Keratinocyte (primary cell): ENCODE data around the gene CCDC3. TPM values are rescaled to one million over a fixed set of nuclear protein-coding genes. Genes with fewer than 3 reads are reported as not detected.

Experiments used
- DNase-seq: peaks from one replicate; pipeline ENCODE4 v3.0.0-alpha.2; 2011; ENCODE audit warnings: low read depth, missing footprints, low spot score
- FAIRE-seq: peaks from 2 replicates; lab custom pipeline; 2011; peaks lifted over from hg19 to GRCh38; lab: Jason Lieb, UNC
- H2AFZ ChIP-seq: 2 replicates; pipeline ENCODE4 v1.6.0; 2012; ENCODE audit warnings: low read length, control low read depth, inconsistent platforms; ENCODE audit not compliant: control insufficient read depth
- H3K27ac ChIP-seq: 2 replicates; pipeline ENCODE4 v1.5.1; 2011; ENCODE audit warnings: low read length; ENCODE audit not compliant: control insufficient read depth, insufficient read depth
- H3K27me3 ChIP-seq: 3 replicates; pipeline ENCODE4 v1.6.0; 2011; ENCODE audit warnings: low read length; ENCODE audit not compliant: control insufficient read depth, insufficient read depth; ENCODE audit errors: extremely low read depth
- H3K36me3 ChIP-seq, 2 experiments: 2 replicates in 1 of 2; 3 replicates in 1 of 2; pipeline ENCODE4 v1.5.1; 2011; ENCODE audit warnings: low read length in 2 of 2, mild to moderate bottlenecking in 1 of 2; ENCODE audit not compliant: control insufficient read depth in 2 of 2, insufficient read depth in 2 of 2; ENCODE audit errors: extremely low read depth in 1 of 2
- H3K4me1 ChIP-seq: 3 replicates; pipeline ENCODE4 v1.5.1; 2011; ENCODE audit warnings: low read length; ENCODE audit not compliant: control insufficient read depth, insufficient read depth; ENCODE audit errors: extremely low read depth
- H3K4me2 ChIP-seq: 3 replicates; pipeline ENCODE4 v1.6.0; 2011; ENCODE audit warnings: low read depth, low read length; ENCODE audit not compliant: control insufficient read depth, insufficient read depth; ENCODE audit errors: extremely low read depth
- H3K4me3 ChIP-seq, 3 experiments: fragments of 200-600 bp in 1 of 3; sonication (generic) in 1 of 3; 2 replicates in 2 of 3; 3 replicates in 1 of 3; pipeline ENCODE4 v1.5.1; 2011 to 2016; ENCODE audit warnings: low read length in 3 of 3, mild to moderate bottlenecking in 3 of 3, control low read depth in 2 of 3, inconsistent platforms in 1 of 3, low read depth in 1 of 3, mixed read lengths in 1 of 3, mixed run types in 1 of 3, moderate library complexity in 1 of 3; ENCODE audit not compliant: control insufficient read depth in 2 of 3, insufficient read depth in 2 of 3; ENCODE audit errors: extremely low read depth in 1 of 3
- H3K79me2 ChIP-seq: 2 replicates; pipeline ENCODE4 v1.6.0; 2012; ENCODE audit warnings: low read length; ENCODE audit not compliant: control insufficient read depth, insufficient read depth
- H3K9ac ChIP-seq: 3 replicates; pipeline ENCODE4 v1.6.0; 2011; ENCODE audit warnings: low read length; ENCODE audit not compliant: control insufficient read depth, insufficient read depth; ENCODE audit errors: extremely low read depth
- H3K9me1 ChIP-seq: 3 replicates; pipeline ENCODE4 v1.6.0; 2011; ENCODE audit warnings: low read length; ENCODE audit not compliant: control insufficient read depth, insufficient read depth; ENCODE audit errors: extremely low read depth
- H3K9me3 ChIP-seq: 2 replicates; pipeline ENCODE4 v1.5.1; 2012; ENCODE audit warnings: low read depth, low read length; ENCODE audit not compliant: control insufficient read depth
- H4K20me1 ChIP-seq: 3 replicates; pipeline ENCODE4 v1.6.0; 2011; ENCODE audit warnings: low read length; ENCODE audit not compliant: control insufficient read depth, insufficient read depth; ENCODE audit errors: extremely low read depth
- CTCF ChIP-seq, 3 experiments: IDR thresholded peaks in 1 of 3; conservative IDR thresholded peaks in 1 of 3; optimal IDR thresholded peaks in 1 of 3; 2 replicates in 2 of 3; 3 replicates in 1 of 3; pipeline versions ENCODE3 to v1.5.1; 2011; ENCODE audit warnings: low read length in 3 of 3, mild to moderate bottlenecking in 3 of 3, moderate library complexity in 2 of 3, control low read depth in 1 of 3, inconsistent platforms in 1 of 3; ENCODE audit not compliant: insufficient read depth in 2 of 3; ENCODE audit errors: extremely low read depth in 1 of 3
- EZH2 ChIP-seq: IDR thresholded peaks from one replicate; pipeline ENCODE4 v1.6.1; 2012; ENCODE audit warnings: inconsistent platforms, mild to moderate bottlenecking, low read length, moderate library complexity
- dilution Hi-C: fragments of 300-500 bp; cut with MboI; formaldehyde crosslinking; loops from one replicate; pipeline ENCODE4 v1.7.0; 2020; ENCODE audit warnings: low sequenced_read_pairs; ENCODE audit not compliant: extremely low pct_ligation_motif_present
- polyA plus RNA-seq, 5 experiments: library from polyadenylated mRNA; depleted of rRNA in 3 of 5; stranded (reverse) in 3 of 5; stranded (forward) in 1 of 5; unstranded in 1 of 5; fragments of >200 nt; gene quantifications; 1 replicate in 1 of 5; 2 replicates in 3 of 5; 3 replicates in 1 of 5; pipeline versions ENCODE4 v1.2.1 to v1.2.3, GENCODE V29; 2011 to 2012; ENCODE audit warnings: missing spikeins in 2 of 5, low read depth in 1 of 5, low replicate concordance in 1 of 5

The CCDC3 gene
- polyA plus RNA-seq, 1 donor (not counting 4 experiments of a cell fraction or from before 2014, with no cell fraction given), result 0.39 TPM

GRCh38 chr10:13038391-13038790, 36.9 kb upstream of the CCDC3 start:
- Histone ChIP-seq H3K27ac (no peak overlapping the region), H3K9me1 (no peaks in the 10 kb centered on the region), H4K20me1 (no peaks in the 10 kb centered on the region), H3K4me1 (no peaks in the 10 kb centered on the region), H3K9me3 (no peaks in the 10 kb centered on the region), H3K4me2 (no peak overlapping the region), H3K27me3 (peaks cover 5% of the 10 kb centered on the region), H3K4me3 (no peak overlapping the region), H3K36me3 (no peaks in the 10 kb centered on the region), H2AFZ (no peak overlapping the region), H3K79me2 (no peaks in the 10 kb centered on the region), H3K9ac (no peak overlapping the region)
- DNase-seq, result no peak
- TF ChIP-seq CTCF (optimal IDR thresholded peaks at IDR 0.05 in 1 of 3, IDR thresholded peaks at IDR 0.05 in 1 of 3, conservative IDR thresholded peaks at IDR 0.05 in 1 of 3; ENCODE audit: extremely low read depth in 1 of 3, insufficient read depth in 2 of 3, low read length in 3 of 3) (no peak), EZH2 (no peak)
- FAIRE-seq, result no peak
- dilution Hi-C loops, result no loop called here

- Histone ChIP-seq H3K9ac (no peak overlapping the region), H3K4me1 (no peaks in the 10 kb centered on the region), H3K36me3 (no peaks in the 10 kb centered on the region), H2AFZ (no peak overlapping the region), H3K4me2 (no peak overlapping the region), H3K4me3 (no peak overlapping the region), H3K27ac (no peak overlapping the region), H3K9me3 (no peaks in the 10 kb centered on the region), H3K79me2 (no peaks in the 10 kb centered on the region), H4K20me1 (no peaks in the 10 kb centered on the region), H3K27me3 (peaks cover 5% of the 10 kb centered on the region), H3K9me1 (no peaks in the 10 kb centered on the region)
- dilution Hi-C loops, result no loop called here
- DNase-seq (no peak), FAIRE-seq (no peak)
- TF ChIP-seq EZH2 (no peak), CTCF (optimal IDR thresholded peaks at IDR 0.05 in 1 of 3, IDR thresholded peaks at IDR 0.05 in 1 of 3, conservative IDR thresholded peaks at IDR 0.05 in 1 of 3; ENCODE audit: extremely low read depth in 1 of 3, insufficient read depth in 2 of 3, low read length in 3 of 3) (no peak)
These were observed 36.3 kb upstream of the CCDC3 start for GRCh38 chr10:13037832-13038231.
